G401 (cell line): ENCODE results near the gene ACBD5. TPM values are rescaled to one million over a fixed set of nuclear protein-coding genes. Genes with fewer than 3 reads are reported as not detected.
A peak's percentile ranks its signal among the peaks of the same experiment; 100 is the strongest.
"Not testable (repeated sequence)": the region's sequence is repeated elsewhere in the genome, so short reads cannot be mapped to it uniquely, and the experiment has no call there.

Experiments
- DNase-seq: peaks from one replicate; pipeline ENCODE4 v3.0.0-alpha.2; 2015; ENCODE audit warnings: low spot score
- in situ Hi-C: cut with HindIII; loops from 2 replicates; pipeline ENCODE4 v1.10.0; 2016; ENCODE audit warnings: low sequenced_read_pairs, mixed read lengths
- total RNA-seq: library from RNA; depleted of rRNA; stranded (reverse); fragments of >200 nt; shearing (Covaris generic); gene quantifications from 2 replicates; pipeline ENCODE4 v1.2.3, GENCODE V29; 2014

Gene ACBD5
- total RNA-seq, 1 experiment from 2014 or later: 18.6 TPM

GRCh38 chr10:27242473-27242950 is 1.9 kb upstream of the ACBD5 start:
- in situ Hi-C loops: no loop called here
- no peak for DNase-seq

- DNase-seq: peak; percentile 93
- in situ Hi-C loops: no loop called here
These were observed 1.3 kb upstream of the ACBD5 start for GRCh38 chr10:27241652-27242472.

GRCh38 chr10:27241010-27241651 is 534 bp upstream of the ACBD5 start:
- in situ Hi-C loops: no loop called here
- DNase-seq: peak; percentile 52

GRCh38 chr10:27237531-27237930 is 3.1 kb downstream of the ACBD5 start:
- in situ Hi-C loops: not testable (repeated sequence)

GRCh38 chr10:27236589-27237128 is 3.9 kb downstream of the ACBD5 start:
- DNase-seq, in situ Hi-C loops: not testable (repeated sequence)

More at GRCh38 chr10:27237531-27237930, 3.1 kb downstream of the ACBD5 start:
- not testable (repeated sequence) for DNase-seq

GRCh38 chr10:27235706-27236105 is 4.9 kb downstream of the ACBD5 start:
- no peak for DNase-seq
- in situ Hi-C loops: no loop called here

GRCh38 chr10:27230022-27230421 is 10.6 kb downstream of the ACBD5 start:
- in situ Hi-C loops: no loop called here

GRCh38 chr10:27225642-27226257 is 14.8 kb downstream of the ACBD5 start:
- in situ Hi-C loops: no loop called here
- DNase-seq: no peak

More at GRCh38 chr10:27230022-27230421, 10.6 kb downstream of the ACBD5 start:
- no peak for DNase-seq

- in situ Hi-C loops: no loop called here
- no peak for DNase-seq
These were observed 15.5 kb downstream of the ACBD5 start for GRCh38 chr10:27225011-27225590.

GRCh38 chr10:27223964-27224363 is 16.6 kb downstream of the ACBD5 start:
- in situ Hi-C loops: no loop called here
- DNase-seq: peak; percentile 22

- in situ Hi-C loops: no loop called here
- no peak for DNase-seq
These were observed 33.2 kb downstream of the ACBD5 start for GRCh38 chr10:27207350-27207749.

GRCh38 chr10:27203806-27204205 is 36.8 kb downstream of the ACBD5 start:
- in situ Hi-C loops: no loop called here

GRCh38 chr10:27197980-27198620 is 42.5 kb downstream of the ACBD5 start:
- no peak for DNase-seq
- in situ Hi-C loops: no loop called here

More at GRCh38 chr10:27203806-27204205, 36.8 kb downstream of the ACBD5 start:
- DNase-seq: no peak

GRCh38 chr10:27192284-27192683 is 48.3 kb downstream of the ACBD5 start:
- DNase-seq: no peak
- in situ Hi-C loops: no loop called here

GRCh38 chr10:27190508-27190907 is 50.1 kb downstream of the ACBD5 start:
- no peak for DNase-seq
- in situ Hi-C loops: no loop called here

GRCh38 chr10:27188897-27189296 is 51.7 kb downstream of the ACBD5 start:
- in situ Hi-C loops: no loop called here
- no peak for DNase-seq

- DNase-seq: no peak
- in situ Hi-C loops: no loop called here
These were observed 52.3 kb downstream of the ACBD5 start for GRCh38 chr10:27188259-27188658.

- DNase-seq: no peak
- in situ Hi-C loops: no loop called here
These were observed 70.7 kb downstream of the ACBD5 start for GRCh38 chr10:27169849-27170248.

GRCh38 chr10:27158421-27158820 is 82.2 kb downstream of the ACBD5 start:
- in situ Hi-C loops: no loop called here

More at GRCh38 chr10:27158421-27158820, 82.2 kb downstream of the ACBD5 start:
- no peak for DNase-seq
